Adrenal gland (tissue), 5 donors: Measurements from ENCODE around the gene SLC29A1.

ENCODE experiments used
- CTCF ChIP-seq, 6 experiments: fragments of 450-650 bp in 4 of 6; fragments of 200-600 bp in 2 of 6; sonication (generic) in 1 of 6; IDR thresholded peaks; 1 replicate in 5 of 6; 2 replicates in 1 of 6; pipeline versions ENCODE4 v1.5.1 to v1.8.0; 2016 to 2021; ENCODE audit warnings: antibody characterized with exemption in 6 of 6, mild to moderate bottlenecking in 2 of 6, moderate library complexity in 1 of 6
- POLR2A ChIP-seq, 2 donors: fragments of 450-650 bp; IDR thresholded peaks; one replicate each; pipeline ENCODE4 v1.6.1; 2017; ENCODE audit warnings: antibody characterized with exemption in 2 of 2, mild to moderate bottlenecking in 2 of 2, moderate library complexity in 1 of 2
- donor health status: DM: no; HTN: no; CAD: no.

- TF ChIP-seq CTCF (IDR thresholded peaks at IDR 0.05) (no peak), POLR2A (IDR thresholded peaks at IDR 0.05) (no peak)
These were observed 11.9 kb downstream of the SLC29A1 start for GRCh38 chr6:44235269-44235668.
